Tibial nerve (tissue), 3 donors: ENCODE results near the gene GNAQ.

Experiments used
- CTCF ChIP-seq, 5 experiments: fragments of 200-600 bp in 3 of 5; fragments of 450-650 bp in 2 of 5; sonication (generic) in 3 of 5; IDR thresholded peaks; one replicate each; pipeline ENCODE4 v1.5.1; 2016 to 2019; ENCODE audit warnings: antibody characterized with exemption in 5 of 5, mild to moderate bottlenecking in 3 of 5, moderate library complexity in 2 of 5
- POLR2A ChIP-seq, 2 donors: fragments of 450-650 bp; IDR thresholded peaks; one replicate each; pipeline ENCODE4 v1.6.1; 2017; ENCODE audit warnings: antibody characterized with exemption in 2 of 2, mild to moderate bottlenecking in 2 of 2, moderate library complexity in 2 of 2

- TF ChIP-seq CTCF (IDR thresholded peaks at IDR 0.05) = no peak
- TF ChIP-seq POLR2A (IDR thresholded peaks at IDR 0.05) = no peak
Observed at GRCh38 chr9:77946296-77946695, 85.3 kb downstream of the GNAQ start.
